Stimulated activated CD4-positive, alpha-beta T cell treated with anti-CD3 and anti-CD28 coated beads, Interleukin-12 subunit alpha, Interleukin-12 subunit beta, amount 100 ng/mL, for 24 hours (primary cell): ENCODE data around the gene CLBA1.

Source experiments
- DNase-seq, 2 experiments: peaks; one replicate each; pipeline ENCODE4 v3.0.0-alpha.2; 2020; ENCODE audit warnings: low read depth in 2 of 2

CLBA1 gene

DNA sequence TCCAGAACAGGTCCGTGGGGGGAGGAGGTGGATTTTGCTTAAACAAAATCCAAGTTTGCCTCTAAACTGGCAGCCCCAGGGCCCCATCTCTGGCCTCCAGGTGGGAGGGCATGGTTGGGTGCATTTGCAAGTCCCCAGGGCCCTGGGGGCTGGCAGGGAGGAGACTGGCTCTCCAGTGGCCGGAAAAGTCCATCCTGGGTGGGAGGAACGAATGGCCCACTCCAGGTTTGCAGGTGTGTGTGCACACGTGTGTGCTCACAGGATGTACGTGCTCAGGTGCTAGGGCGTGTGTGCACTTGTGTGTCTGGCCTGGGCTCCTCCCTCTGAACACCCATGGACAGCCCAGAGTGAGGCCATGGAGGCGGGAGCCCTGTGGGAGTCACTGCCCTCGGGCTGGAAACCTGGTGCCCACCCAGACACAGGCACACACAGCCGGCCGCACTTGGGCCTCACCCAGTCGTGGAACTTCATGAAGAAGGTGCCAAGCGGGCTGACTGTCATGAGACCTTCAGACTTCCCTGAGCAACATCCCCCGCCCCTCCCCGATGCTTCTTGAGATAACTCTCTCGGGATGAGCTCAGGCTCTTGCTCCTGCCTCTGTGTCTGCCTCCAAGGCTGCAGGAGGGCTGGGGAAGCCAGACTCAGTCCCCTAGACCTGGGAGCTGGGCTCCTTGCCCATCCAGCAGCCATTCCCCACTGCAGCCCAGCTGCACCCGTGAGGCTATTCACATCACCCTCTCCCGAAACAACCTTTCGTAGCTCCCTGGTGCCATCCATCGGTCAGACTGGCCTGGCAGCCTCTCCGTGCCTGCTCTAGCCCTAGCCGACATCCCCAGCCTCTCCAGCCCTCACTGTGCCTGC, 16.8 kb upstream of the CLBA1 start:
- DNase-seq: no peak

DNA sequence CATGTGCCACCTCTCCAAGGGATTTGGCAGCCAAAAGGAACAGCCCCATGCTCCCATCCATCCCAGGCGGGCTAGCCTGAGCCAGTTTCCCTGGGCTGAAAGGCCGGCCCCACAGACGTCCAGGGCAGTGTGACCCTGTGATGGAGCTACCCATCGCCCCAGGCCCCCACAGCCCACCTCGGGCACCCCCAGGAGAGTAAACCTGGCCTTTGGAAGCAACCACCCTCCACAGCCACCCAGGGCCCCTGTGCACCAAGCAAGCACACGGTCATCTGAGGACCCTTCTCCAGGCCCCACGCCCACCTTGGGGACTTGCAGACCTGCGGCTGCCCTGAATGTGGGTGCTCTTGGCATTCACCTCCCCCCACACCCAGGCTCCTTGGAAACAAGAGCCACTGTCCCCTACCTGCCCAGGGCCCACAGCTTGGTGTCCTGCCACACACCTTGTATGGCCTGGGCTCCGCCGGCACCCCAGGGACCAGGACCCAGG, 15.8 kb upstream of the CLBA1 start:
- no peak for DNase-seq

DNA sequence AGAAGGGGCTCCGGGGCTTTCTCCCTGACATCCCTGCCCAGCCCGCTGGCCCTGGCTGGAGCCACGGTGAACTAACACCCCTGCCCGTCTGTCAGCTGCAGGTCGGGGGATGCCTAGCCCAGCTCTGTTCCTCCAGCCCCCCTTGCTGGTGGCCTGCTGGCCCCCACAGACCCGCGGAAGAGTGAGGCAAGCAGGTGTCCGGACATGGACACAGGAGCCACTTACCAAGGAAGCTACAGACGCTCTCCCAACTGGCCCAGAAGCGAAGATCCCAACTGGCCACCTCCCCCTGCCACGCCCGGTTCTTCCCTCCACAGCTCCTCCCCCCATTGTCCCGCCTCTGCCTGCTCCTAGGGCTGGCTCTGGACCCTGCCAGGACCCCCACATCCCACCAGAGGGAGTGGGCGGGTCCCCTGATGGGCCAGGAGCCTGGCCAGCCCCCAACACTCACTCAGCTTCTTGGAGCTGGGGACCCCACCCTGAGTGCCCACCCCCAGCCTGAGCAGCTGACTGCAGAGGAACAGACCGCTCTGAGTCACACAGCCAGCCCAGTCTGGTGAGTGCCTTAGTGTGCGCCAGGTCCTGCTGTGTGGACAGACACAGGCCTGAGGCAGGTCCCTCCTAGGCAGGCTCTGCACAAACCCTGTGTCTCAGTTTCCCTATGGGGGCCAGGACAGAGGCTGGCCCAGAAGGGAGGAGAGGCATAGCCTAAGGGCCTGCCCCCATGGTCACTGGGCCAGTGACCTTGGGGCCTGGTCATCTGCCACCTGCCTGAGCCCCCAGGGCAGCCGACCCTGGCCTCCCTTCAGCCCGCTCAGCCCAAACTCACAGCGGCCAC, 15.1 kb upstream of the CLBA1 start:
- no peak for DNase-seq

DNA sequence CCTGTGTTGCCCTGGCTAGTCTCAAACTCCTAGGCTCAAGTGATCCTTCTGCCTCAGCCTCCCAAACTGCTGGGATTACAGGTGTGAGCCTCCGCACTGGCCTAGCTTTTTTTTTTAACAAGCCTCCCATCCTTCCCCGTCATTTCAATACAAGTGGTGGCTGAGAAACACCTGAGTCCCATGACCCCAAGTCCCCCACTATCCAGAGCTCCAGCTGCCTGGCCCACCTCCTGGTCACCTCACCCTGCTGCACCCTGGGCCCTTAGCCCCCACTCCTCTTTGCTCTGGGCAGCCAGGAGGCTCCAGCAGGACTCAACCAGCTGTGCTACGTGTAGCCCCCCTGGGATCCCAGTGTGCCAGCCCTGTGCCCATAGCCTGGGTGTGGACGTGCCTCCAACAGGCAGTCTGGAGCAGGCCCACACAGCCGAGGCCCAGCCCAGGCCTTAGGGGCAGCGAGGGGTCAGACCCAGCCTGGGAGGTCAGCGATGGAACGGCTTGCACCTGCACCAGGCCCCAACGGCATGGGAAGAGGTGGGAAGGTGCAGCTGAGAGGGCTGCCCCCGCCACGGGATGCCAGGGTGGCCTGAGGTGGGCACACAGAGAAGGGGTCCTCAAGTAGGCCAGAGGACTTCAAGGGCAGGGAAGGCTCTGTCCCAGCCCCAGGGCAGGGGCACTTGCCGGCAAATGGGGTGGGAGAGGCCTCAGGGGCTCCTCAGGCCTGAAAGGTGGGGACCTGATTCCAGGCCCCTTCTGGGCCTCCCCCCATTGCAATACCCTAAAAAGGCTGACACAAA, 13.9 kb upstream of the CLBA1 start:
- no peak for DNase-seq

DNA sequence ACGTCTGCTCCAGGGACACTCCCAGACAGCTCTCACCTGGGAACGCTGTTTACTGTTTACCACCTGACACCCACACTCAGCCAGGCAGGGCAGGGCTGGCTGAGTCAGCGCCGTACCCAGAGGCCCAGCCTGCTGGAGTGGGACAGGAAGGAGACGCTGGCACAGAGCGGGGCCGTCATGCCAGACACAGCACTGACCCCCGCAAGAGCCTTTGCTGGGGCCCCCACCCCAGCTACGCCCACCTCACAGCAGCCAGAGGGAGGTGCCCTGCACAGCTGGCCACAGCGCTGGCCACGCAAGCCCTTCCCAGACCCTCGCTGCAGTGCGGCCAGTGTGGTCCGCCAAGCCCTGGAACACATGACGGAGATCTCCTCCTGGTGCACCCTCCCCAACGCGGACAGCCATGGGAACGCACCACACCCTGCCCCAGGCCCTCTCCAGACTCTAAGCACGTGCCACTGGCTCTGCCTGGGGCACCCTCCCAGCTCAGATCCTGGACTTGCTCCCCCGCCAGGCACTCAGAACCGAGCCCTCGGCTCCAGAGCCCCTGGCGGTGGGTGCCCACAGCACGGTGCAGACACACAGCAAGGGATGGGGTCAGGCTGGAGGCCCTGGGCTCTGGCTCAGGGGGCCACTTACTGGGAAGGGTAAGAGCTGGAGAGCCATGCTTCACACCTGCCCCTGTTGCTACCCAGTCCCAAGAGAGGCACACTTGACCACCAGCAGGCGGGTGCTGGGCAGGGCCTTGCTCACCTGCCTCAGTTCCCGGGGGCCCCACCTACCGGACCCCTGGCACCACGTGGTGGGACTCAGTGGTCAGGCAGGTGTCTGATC, 13.1 kb upstream of the CLBA1 start:
- DNase-seq: no peak

DNA sequence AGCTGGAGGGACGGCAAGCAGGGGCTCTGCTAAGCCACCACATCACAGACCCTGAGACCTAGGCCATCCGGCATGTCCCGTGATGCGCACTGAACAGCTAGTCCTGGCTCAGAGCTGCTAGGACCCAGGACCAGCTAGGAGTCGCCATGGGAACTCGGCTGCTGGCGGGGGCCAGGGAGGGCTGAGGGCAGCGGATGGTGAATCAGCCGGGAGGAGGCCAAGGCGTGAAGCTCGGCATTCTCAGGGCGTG, 12.5 kb upstream of the CLBA1 start:
- DNase-seq: no peak

DNA sequence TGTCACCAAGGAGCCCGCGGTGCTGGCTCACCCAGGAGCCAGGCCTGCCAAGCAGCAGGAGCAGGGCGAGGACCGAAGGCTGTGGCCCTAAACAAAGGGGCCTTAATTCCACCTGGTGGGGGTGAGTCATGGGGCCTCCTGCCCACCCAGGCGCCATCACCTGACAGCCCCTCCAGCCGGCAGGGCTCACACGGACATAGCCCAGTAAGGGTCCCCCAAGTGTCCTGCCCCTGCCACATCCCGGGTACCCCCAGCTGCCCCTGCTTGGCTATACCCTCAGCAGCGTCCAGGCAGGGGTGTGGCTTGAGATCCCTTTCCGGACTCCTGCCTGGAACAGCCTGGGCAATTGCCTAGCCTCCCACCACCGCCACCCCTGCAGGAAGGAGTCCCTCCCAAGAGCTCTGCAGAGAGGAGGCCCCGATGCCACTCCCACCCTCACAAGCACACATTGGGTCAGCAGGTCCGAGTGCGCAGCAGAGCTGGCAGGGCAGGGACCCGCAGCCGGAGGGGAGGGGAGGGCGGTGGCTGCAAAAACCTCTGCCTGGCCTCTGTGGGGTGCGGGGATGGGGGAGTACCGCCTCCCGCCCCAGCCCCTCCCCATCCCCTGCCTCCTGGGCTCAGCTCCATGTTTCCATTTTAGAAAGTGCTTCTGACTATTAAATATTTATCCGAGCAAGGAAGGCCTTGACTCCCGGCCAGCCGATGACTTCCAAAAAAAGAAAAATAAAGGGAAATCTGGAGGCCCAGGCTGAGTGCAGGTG, 12.0 kb upstream of the CLBA1 start:
- DNase-seq: no peak

DNA sequence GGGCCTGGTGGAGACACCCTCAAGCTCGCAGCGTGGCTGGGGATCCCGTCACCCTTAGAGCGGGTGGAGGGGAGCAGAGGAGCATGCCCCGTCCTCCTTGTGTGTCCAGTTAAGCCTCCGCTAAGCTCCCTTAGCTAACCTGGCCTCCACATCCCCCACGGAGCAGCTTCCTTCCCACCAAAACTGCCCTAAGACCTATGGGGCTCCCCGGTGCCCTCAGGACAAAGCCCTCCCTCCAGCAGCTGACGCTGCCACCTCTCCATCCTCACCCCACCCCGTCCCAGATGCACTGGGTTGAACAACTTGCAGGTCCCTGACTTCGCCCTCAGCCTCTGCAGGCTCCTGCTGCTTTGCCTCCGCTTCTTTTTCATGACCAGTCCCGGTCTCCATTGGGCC, 11.4 kb upstream of the CLBA1 start:
- DNase-seq: no peak

DNA sequence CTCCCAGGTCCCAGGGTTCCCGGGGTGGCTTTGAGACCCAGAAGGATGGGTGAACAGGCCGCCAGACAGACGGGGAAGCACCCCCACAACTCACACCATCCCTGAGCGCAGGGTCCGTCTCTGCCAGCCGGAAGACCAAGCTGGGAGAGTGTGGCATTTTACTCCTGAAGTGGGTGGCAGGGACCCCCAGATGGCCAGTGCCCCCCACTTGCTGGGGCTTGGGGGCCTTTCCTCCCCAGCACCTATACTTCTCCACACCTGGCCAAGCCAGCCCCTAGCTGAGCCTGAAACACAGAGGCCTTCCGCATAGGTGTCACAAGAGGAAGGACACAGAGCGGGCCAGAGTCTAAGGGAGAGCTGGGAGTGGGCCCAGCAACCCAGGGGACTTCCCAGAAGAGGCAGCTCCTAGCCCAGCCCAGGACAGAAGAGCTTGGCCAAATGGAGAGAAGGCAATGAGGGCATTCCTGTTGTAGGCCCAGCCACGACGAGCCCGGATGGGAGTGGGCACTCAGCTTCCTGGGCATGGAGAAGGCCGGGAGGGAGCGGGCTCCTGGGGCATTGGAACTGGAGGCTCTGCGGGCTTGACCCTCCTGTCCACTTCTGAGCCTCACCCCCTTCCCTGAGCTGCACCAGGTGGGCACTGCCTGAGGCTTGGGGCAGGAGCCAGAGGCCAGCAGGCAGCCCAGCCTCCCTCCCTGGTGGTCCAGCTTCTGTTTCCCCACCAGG, 10.8 kb upstream of the CLBA1 start:
- DNase-seq: no peak

DNA sequence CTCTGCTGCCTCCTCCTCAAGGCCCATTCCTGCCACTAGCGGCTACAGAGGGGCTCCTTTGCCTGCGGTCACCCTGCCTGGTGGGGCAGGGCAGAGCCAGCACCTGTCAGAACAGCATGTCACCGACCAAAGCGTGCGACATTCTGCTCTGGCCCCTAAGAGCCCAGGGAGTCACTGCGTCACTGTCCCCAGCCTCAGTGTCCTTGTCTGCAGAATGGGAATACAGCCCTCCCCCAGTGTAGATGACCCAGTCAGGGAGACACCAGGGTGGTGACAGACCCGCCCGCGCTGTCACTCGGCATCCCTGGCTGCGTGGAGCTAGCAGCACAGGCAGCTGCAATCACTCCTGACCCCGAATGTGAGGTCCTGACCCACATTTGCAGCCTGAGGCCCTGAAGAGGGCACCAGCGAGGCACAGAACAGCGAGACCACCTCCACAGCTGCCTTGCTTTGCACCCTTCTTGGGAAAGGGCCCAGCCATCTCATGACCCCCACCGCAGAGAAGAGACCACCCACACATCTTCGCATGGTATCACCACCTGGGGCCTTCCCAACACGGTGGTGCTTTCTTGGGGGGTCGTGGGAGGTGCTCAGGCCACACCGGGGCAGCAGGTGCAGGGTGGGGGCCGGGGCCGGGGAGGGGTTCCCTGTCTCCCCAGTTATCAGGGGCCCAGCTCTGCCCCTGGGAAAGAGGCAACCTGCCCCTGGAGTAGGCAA, 9.9 kb upstream of the CLBA1 start:
- no peak for DNase-seq

DNA sequence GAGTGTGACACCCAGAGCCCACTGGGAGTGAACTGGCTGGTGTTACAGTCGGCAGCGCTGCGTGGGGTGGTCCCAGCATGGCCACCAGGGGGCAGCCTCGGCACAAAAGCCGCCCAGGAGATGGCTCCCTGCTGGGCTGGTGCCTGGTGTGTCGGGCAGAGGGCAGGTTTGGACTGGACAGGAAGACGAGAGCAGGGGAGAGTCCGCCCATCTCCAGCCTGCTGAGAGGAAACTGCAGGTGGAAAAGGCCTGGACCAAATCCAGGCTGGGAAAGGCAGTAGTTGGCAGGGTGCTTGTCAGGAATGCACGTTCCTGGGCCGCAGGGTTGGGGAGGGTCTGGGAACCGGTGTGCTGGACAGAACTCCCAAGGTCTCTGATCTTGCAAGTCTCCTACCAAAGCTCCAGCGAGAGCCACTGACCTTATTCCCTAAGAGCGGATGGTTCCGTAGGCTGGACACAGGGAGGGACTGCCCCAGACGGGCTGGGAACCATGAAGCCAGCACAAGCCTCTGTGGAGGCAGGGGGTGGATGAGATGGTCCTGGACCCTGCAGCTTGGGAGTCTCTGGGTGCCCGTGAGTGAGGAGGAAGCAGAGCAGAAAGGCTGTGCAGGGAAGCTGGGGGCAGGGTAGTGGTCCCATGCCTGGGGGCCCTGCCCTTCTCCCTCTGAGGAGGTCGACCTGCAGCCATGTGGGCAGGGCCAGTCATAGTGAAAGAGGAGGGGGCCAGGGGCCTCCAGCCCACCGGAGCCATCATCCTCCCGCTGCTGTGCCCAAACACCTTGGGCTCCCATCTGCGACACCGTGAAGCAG, 9.2 kb upstream of the CLBA1 start:
- DNase-seq: peak; percentile 75 to 87

DNA sequence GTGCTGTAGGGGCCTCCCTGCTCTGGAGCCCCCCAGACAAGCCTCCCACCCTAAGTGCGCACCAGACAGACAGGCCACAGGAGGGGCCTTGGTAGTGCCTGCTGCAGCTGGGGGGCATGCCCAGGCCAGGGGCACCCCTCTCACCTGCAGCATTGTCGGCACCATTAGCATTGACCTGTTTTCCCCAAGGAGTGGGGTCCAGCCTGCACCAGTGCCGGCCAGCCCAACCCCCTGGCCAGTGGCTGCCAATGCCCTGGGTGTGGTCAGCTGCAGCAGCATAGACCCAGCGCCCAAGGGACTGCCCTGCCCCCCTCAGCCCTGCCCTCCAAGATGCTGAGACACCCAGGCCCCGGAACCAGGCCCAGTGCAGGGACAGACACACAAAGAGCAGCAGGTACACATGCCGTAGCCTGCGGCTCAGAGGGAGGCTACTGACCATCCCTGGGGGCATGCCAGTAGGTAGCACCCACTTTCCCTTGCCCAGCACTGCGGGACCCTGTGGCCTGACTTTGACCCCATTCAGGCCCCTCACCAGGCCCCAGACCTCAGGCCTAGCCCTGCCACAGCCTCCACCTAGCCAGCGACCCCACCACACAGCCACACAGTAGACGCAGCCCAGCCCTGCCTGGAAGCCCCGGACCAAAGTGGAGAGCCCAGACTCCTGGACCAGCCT, 8.4 kb upstream of the CLBA1 start:
- no peak for DNase-seq

DNA sequence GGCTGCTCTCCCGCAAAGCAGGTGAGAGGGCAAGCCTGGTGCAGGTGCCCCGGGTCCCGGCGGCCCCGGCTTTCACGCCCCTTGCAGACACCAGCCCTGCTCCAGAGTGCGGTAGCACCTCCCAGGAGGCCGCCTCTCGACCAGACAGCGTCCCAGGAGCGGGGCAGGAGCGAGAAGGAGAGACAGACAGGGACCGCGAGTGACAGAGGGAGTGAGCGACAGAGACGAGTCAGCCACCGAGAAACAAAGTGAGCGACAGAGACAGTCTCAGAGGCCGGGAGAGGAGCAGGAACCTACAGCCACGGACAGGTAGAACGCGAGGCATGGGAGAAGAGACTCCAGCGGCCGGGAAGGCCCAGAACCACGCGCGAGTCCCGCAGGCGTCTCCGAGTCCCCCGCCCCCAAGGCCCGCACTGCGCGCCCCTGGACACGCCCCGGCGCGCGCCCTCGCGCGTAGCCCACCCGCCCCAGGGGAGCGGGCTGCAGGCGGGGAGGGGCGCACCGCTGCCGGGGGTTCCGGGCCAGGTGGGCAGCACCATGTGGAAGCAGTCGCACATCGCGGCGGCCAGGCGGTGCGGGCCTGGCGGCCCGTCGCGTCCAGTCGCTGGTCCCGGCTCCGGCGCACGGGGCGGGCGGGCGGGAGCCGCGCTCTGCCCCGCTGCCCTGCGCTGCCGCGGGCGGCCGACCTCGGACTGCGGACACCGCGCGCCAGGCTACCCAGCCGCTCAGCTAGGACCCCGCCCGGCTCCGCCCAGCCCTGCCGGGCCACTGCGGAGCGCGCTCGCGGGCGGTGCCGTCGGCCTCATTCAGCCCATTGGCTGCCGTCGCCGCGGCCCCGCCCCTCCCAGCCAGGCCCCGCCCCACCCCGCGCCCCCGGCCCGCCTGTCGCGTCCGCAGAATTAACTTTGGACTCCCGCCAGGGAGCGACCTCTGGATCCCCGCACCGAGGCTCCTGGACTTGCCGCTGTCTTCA, 7.6 kb upstream of the CLBA1 start, which contains the start of gene AHNAK2:
TSS of gene AHNAK2 (minus strand) at position 694 of the 973 bp plus-strand sequence. CDS start at position 557, 137 bp downstream.
- peak in 1 of 2 experiments; percentile 42 for DNase-seq

DNA sequence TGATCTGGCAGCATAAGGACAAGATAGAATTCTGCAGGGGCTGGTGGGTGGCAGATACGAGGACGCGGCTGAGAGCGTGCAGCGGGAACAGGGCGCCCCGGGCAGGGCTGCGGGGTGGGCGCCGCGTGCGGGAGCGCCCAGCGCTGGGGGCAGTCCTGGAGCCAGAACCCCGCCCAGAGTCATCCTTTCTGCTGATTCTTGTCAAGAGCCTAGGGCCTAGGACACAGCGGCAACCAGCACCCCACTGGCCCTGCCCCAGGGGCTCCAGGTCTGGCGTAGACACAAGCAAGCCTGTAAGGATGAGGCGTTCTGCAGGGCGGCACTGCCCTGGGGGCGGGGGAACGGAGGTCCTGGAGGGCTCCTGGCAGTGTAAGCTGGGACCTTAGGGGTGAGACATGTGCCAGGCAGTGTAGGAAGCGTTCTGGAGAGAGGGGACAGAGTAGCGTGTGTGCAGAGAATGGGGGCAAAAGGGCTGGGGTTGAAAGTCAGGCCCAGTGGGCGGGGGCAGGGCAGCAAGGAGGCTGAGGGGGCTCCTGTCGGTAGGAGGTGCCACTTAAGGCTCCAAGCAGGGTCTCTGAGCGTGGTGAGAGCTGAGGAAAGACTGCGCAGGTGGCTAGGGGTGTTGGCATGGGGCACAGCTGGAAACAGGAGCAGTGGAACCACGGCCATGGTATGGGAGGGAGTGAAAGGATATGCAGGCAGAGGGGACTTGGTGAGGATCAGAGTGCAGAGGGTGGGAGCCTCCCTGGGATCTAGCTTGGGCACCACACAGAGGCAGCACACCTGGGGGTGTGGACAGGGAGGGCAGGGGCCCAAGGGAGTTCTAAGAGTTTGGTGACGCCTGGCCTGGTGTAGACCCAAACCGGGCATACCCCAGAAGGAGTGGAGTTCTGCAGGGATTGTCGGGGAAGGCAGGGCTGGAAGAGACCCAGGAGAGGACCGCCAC, 6.6 kb upstream of the CLBA1 start:
- DNase-seq: no peak
